IPS-18c (cell line): ENCODE results near the gene PNPLA2.

Source experiments
- H3K4me3 ChIP-seq: 2 replicates; pipeline ENCODE4 v1.7.0; 2013; ENCODE audit warnings: low read depth, mild to moderate bottlenecking, low read length, moderate library complexity; ENCODE audit not compliant: insufficient read depth
- H3K9me3 ChIP-seq: one replicate; pipeline ENCODE4 v1.6.1; 2013; ENCODE audit warnings: mild to moderate bottlenecking, low read length, moderate library complexity; ENCODE audit not compliant: control insufficient read depth, insufficient read depth

PNPLA2 gene

GRCh38 chr11:808427-809286, 10.1 kb upstream of the PNPLA2 start:
- no peaks in the 10 kb centered on the region for H3K9me3 ChIP-seq

GRCh38 chr11:809287-810039, 9.3 kb upstream of the PNPLA2 start, which contains the start of gene RPLP2:
Gene RPLP2 (plus strand): TSS chr11:809967. CDS start chr11:810235, 268 bp downstream.
- Histone ChIP-seq H3K9me3 (no peaks in the 10 kb centered on the region), H3K4me3 (peak within 1 kb of the TSS; percentile 99)

More at GRCh38 chr11:808427-809286, 10.1 kb upstream of the PNPLA2 start:
- H3K4me3 ChIP-seq: peak overlapping the region; percentile 99

- no peaks in the 10 kb centered on the region for H3K9me3 ChIP-seq
Measured at GRCh38 chr11:810040-810567, 8.6 kb upstream of the PNPLA2 start.

GRCh38 chr11:811446-812245, 7.1 kb upstream of the PNPLA2 start:
- H3K4me3 ChIP-seq: peak overlapping the region; percentile 99
- no peaks in the 10 kb centered on the region for H3K9me3 ChIP-seq

More at GRCh38 chr11:810040-810567, 8.6 kb upstream of the PNPLA2 start:
- H3K4me3 ChIP-seq: peak overlapping the region; percentile 99

GRCh38 chr11:812390-812789, 6.3 kb upstream of the PNPLA2 start:
- Histone ChIP-seq H3K9me3 (no peaks in the 10 kb centered on the region), H3K4me3 (no peak overlapping the region)

- H3K9me3 ChIP-seq: no peaks in the 10 kb centered on the region
- no peak overlapping the region for H3K4me3 ChIP-seq
Measured at GRCh38 chr11:813072-813455, 5.7 kb upstream of the PNPLA2 start.

- Histone ChIP-seq H3K4me3 (no peak overlapping the region), H3K9me3 (no peaks in the 10 kb centered on the region)
Measured at GRCh38 chr11:813456-814096, 5.1 kb upstream of the PNPLA2 start.

GRCh38 chr11:815675-816432, 2.9 kb upstream of the PNPLA2 start:
- H3K4me3 ChIP-seq: no peak overlapping the region
- H3K9me3 ChIP-seq: no peaks in the 10 kb centered on the region

GRCh38 chr11:816433-816779, 2.3 kb upstream of the PNPLA2 start:
- H3K9me3 ChIP-seq: no peaks in the 10 kb centered on the region
- H3K4me3 ChIP-seq: no peak overlapping the region

- Histone ChIP-seq H3K9me3 (no peaks in the 10 kb centered on the region), H3K4me3 (peak overlapping the region; percentile 89)
Measured at GRCh38 chr11:819129-819931, 616 bp downstream of the PNPLA2 start.

GRCh38 chr11:819943-820649, 1.4 kb downstream of the PNPLA2 start:
- Histone ChIP-seq H3K4me3 (peak overlapping the region; percentile 89), H3K9me3 (no peaks in the 10 kb centered on the region)

GRCh38 chr11:820655-821511, 2.2 kb downstream of the PNPLA2 start:
- Histone ChIP-seq H3K9me3 (no peaks in the 10 kb centered on the region), H3K4me3 (peak overlapping the region; percentile 89)

- Histone ChIP-seq H3K9me3 (no peaks in the 10 kb centered on the region), H3K4me3 (no peak overlapping the region)
Measured at GRCh38 chr11:821512-822371, 3.0 kb downstream of the PNPLA2 start.
